Thoracic aorta (tissue), 2 donors: Measurements from ENCODE around the gene GPR135. TPM values are rescaled to one million over a fixed set of nuclear protein-coding genes. Genes with fewer than 3 reads are reported as not detected.
A peak's percentile ranks its signal among the peaks of the same experiment; 100 is the strongest.

ENCODE experiments used
- ATAC-seq: fragments of 150-250 bp; one replicate; pipeline ENCODE4 v1.8.0; 2017; ENCODE audit warnings: low read depth; ENCODE audit not compliant: insufficient number of reproducible peaks, low FRiP score
- DNase-seq: peaks from one replicate; pipeline ENCODE4 v3.0.0-alpha.2; 2020; ENCODE audit warnings: low spot score
- H3K27ac ChIP-seq, 2 donors: fragments of 200-600 bp; sonication (generic); 1 replicate in 1 of 2; 2 replicates in 1 of 2; pipeline ENCODE4 v1.5.1; 2016; ENCODE audit warnings: mild to moderate bottlenecking in 2 of 2, moderate library complexity in 2 of 2
- H3K27me3 ChIP-seq: fragments of 200-600 bp; sonication (generic); replicated peaks from 2 replicates; pipeline ENCODE4 v1.6.0; 2016; ENCODE audit warnings: mild to moderate bottlenecking; ENCODE audit not compliant: insufficient read depth
- H3K36me3 ChIP-seq: fragments of 200-600 bp; sonication (generic); one replicate; pipeline ENCODE4 v1.5.1; 2016
- H3K4me1 ChIP-seq, 2 donors: fragments of 200-600 bp; sonication (generic); 1 replicate in 1 of 2; 2 replicates in 1 of 2; pipeline versions ENCODE4 v1.5.1 to v1.6.0; 2016; ENCODE audit warnings: low read depth in 2 of 2, mild to moderate bottlenecking in 1 of 2; ENCODE audit not compliant: control insufficient read depth in 1 of 2
- H3K4me3 ChIP-seq: fragments of 200-600 bp; sonication (generic); 2 replicates; pipeline ENCODE4 v1.5.1; 2016; ENCODE audit warnings: mild to moderate bottlenecking
- H3K9me3 ChIP-seq: fragments of 200-600 bp; sonication (generic); 2 replicates; pipeline ENCODE4 v1.5.1; 2016
- CTCF ChIP-seq: fragments of 200-600 bp; sonication (generic); IDR thresholded peaks from one replicate; pipeline ENCODE4 v1.5.1; 2019; ENCODE audit warnings: antibody characterized with exemption
- total RNA-seq, 2 donors: library from RNA; depleted of rRNA; stranded (reverse); fragments of >200 nt; gene quantifications; one replicate each; pipeline versions ENCODE4 v1.1.0 to v1.2.3, GENCODE V29; 2016

The GPR135 gene
- total RNA-seq, 2 donors from 2014 or later: 13.8 to 20.3 TPM

- TF ChIP-seq CTCF: no peak
- no peak overlapping the region for H3K4me3 ChIP-seq
- DNase-seq (no peak), ATAC-seq (no peak)
- H3K36me3 ChIP-seq: peaks cover 5% of the 10 kb centered on the region
- no peak overlapping the region for H3K27ac ChIP-seq
- H3K4me1 ChIP-seq: peaks cover 12 to 20% of the 10 kb centered on the region in 2 donors
- no peaks in the 10 kb centered on the region for H3K9me3 ChIP-seq
- no peaks in the 10 kb centered on the region for H3K27me3 ChIP-seq
Observed at GRCh38 chr14:59490756-59491155, 25.6 kb upstream of the GPR135 start.

- no peaks in the 10 kb centered on the region for H3K9me3 ChIP-seq
- TF ChIP-seq CTCF: no peak
- H3K4me3 ChIP-seq: peak overlapping the region; percentile 98
- ATAC-seq (no peak), DNase-seq (no peak)
- H3K4me1 ChIP-seq: peaks cover 39 to 56% of the 10 kb centered on the region in 2 donors
- H3K36me3 ChIP-seq: no peaks in the 10 kb centered on the region
- H3K27ac ChIP-seq: peak overlapping the region; percentile 88 to 92
- H3K27me3 ChIP-seq: no peaks in the 10 kb centered on the region
Observed at GRCh38 chr14:59484639-59485175, 19.5 kb upstream of the GPR135 start.

- Histone ChIP-seq H3K9me3 (no peaks in the 10 kb centered on the region), H3K27ac (peak within 1 kb of the TSS; percentile 88 to 92), H3K27me3 (no peaks in the 10 kb centered on the region), H3K4me3 (peak within 1 kb of the TSS; percentile 98), H3K36me3 (no peaks in the 10 kb centered on the region), H3K4me1 (peaks cover 34 to 62% of the 10 kb centered on the region in 2 donors)
- peak; percentile 67 for TF ChIP-seq CTCF
- ATAC-seq (peak; percentile 76), DNase-seq (peak; percentile 96)
Observed at GRCh38 chr14:59483819-59484638, 18.8 kb upstream of the GPR135 start, which contains the start of the genes JKAMP and L3HYPDH. TSS of gene JKAMP (plus strand) at chr14:59484517. CDS start at chr14:59484590, 73 bp downstream. TSS of gene L3HYPDH (minus strand) at chr14:59484408. CDS start at chr14:59484316, 92 bp downstream.

GRCh38 chr14:59483363-59483762 is 18.2 kb upstream of the GPR135 start:
- peak; percentile 19 for DNase-seq
- no peaks in the 10 kb centered on the region for H3K9me3 ChIP-seq
- H3K4me3 ChIP-seq: peak overlapping the region; percentile 98
- ATAC-seq: peak; percentile 35
- H3K4me1 ChIP-seq: peaks cover 34 to 62% of the 10 kb centered on the region in 2 donors
- H3K27ac ChIP-seq: peak overlapping the region; percentile 88 to 92
- no peaks in the 10 kb centered on the region for H3K27me3 ChIP-seq
- H3K36me3 ChIP-seq: no peaks in the 10 kb centered on the region
- TF ChIP-seq CTCF: no peak

GRCh38 chr14:59482541-59483331 is 17.6 kb upstream of the GPR135 start:
- peak overlapping the region; percentile 98 for H3K4me3 ChIP-seq
- H3K9me3 ChIP-seq: no peaks in the 10 kb centered on the region
- no peak for TF ChIP-seq CTCF
- peak overlapping the region; percentile 88 to 92 for H3K27ac ChIP-seq
- DNase-seq (peak; percentile 45), ATAC-seq (no peak)
- H3K36me3 ChIP-seq: no peaks in the 10 kb centered on the region
- H3K4me1 ChIP-seq: peaks cover 34 to 62% of the 10 kb centered on the region in 2 donors
- no peaks in the 10 kb centered on the region for H3K27me3 ChIP-seq
